Measurements from ENCODE around the gene DCUN1D2.
A peak's percentile ranks its signal among the peaks of the same experiment; 100 is the strongest.

The DCUN1D2 gene

DNA sequence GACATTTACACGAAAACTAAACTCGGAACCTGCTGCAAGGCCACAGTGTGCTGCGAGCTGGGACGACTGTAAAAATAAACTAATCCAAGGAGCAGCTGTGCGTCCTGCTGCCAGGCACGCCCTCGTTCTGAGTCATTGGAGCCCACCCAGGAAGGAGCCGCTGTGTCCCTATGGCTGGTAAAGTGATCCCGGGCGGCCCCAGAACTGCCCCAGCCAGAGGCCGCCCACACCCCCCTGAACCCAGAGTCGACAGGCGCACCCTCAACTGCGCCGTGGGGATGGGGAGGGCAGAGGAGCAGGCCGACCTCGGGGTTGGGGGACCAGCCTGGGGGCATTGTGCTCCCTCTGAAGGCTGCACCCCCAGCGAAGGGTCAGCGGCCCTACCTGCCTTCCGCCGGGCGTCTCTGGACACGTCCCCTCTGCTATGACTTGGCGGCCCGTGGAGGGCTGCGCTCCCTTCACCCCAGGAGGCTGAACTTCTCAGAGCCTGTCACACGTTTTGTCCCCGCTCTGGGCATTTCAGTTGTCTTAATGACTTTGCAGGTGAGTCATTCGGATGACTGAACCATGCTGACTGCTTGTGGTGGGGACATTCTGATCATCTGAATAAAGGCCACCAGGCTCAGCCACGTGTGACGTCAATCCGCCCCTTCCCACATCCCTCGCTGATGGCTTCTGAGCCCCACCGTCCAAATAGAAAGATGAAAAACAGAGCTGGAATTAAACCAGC is 79.9 kb downstream of the DCUN1D2 start:
- peak; percentile 91 for DNase-seq (ENCODE audit: low read depth, low spot score)

DNA sequence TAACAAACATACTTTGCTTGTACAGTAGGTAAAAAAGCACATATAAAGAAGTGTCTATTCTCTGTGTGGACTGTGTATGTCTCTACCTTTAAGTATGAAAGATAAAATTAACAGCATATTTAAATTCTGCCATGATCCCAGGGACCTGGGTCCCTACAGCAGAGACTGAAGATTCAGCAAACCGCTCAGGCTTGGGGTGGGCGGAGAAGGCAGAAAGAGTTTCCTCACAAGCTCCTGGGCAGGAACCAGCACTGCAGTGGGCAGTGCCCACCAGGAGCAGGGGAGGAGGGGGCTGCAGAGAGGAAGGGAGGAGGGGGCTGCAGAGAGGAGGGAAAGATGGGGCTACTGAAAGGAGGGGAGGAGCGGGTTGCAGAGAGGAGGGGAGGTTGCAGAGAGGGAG is 81.9 kb downstream of the DCUN1D2 start:
- no peak for DNase-seq (ENCODE audit: low read depth, low spot score)

DNA sequence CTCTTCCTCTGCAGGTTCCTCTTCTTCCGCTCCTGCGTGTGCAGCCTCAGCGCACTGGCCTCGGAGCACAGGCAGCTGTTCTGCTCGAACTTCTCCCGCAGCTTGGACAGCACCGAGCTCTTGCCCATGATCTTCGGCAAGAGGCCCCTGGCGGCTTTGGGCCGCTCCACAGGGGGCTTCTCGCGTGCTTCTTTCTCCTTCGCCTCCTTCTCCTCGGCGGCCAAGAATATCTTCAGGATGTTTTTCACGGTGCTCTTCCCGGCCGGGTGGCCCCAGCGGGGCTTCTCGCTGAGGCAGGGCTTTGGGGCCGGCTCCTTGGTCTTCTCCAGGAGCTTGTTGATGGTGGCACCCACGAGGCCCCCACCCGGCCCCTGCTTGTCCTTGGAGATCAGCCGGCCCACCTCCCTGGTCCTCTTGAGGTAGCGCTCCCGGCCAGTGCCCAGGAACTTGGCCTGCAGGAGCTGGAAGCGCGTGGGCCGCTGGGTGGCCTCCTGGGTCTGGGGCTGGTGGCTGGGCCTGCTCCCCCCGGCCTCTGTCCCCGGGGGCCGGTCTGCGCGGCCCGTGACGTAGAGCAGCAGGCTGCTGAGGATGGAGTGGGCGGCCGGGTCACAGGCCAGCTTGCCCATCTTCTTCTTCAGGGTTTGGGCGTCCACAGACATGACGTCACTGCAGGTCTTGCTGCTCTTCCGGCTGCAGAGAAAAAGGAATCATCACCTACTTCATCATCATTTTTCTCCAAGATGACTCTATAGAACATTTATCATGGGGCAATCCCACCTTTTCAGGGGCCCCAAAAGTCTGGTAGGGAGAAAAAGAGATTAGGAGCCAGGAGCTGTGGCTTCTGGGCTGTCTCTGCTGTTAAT is 82.7 kb downstream of the DCUN1D2 start:
- peak; percentile 1 for DNase-seq (ENCODE audit: low read depth, low spot score)

DNA sequence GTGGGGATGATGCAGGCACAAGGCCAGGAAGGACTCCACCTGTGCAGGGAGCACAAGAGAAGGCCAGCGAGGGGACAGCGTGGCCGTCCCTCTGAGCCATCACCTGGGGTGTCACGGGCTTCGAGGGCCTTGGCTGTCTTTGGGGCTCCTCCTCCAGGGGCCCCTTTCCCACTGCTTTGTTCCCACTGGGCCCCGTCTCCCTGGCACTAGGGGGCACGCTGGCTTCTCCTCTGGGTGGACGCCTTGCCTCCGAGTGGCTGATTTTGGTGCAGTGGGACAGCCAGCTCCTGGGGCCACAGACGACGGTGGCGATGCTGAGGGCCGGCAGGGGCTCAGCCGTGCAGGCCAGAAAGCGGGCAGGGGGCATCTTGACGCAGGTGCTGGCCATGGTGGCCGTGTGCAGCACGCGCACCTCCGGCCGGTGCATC is 83.4 kb downstream of the DCUN1D2 start:
- DNase-seq (ENCODE audit: low read depth, low spot score) = no peak

DNA sequence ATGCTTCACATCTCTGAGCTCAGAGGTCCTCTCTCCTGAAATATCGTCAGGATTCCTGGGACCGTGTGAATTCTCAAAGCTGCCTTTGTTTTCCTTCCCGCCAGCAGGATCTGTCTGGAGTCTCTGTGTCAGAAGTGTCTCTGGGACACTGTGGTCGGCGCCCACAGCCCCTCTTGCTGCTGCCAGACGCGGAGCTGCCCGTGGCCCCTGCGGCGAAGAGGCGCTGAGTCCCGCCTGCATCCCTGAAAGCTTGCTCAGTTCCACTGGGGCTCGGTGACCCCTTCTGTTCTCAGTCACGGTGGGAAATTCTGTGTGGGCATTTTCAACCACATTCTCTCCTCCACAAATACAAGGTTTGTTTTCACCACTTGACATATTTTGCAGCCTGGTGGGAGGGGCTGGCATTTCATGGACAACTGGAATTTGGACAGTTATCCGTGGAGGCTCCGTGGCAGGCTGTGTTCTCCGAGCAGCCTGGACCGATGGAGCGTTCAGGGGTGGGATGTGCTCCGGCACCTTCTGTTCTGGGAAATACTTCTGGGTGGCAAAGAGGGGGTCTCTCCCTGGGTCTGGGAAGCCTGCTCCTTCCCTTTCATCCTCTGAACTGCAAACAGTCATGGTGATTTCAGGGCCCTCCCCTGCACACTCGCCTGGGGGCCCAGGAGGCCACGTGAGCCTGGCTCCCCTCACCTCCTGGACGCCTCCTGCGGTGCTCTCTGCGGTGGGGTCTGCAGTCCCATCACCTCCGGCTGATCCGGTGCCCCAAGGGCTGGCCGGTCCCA is 84.0 kb downstream of the DCUN1D2 start:
- peak; percentile 64 for DNase-seq (ENCODE audit: low read depth, low spot score)

Data from astrocyte of the hippocampus (primary cell).